RWPE2 (cell line): Measurements from ENCODE around the gene KRT78.

Experiments used
- ATAC-seq: fragments of 200-7000 bp; cut with Tn5 transposase; 3 replicates; pipeline ENCODE4 v1.9.1; 2021; ENCODE audit warnings: low read depth
- DNase-seq: peaks from one replicate; pipeline ENCODE4 v3.0.0-alpha.2; 2020; ENCODE audit warnings: low spot score
- H3K27ac ChIP-seq: fragments of 450-650 bp; 2 replicates; pipeline ENCODE4 v1.5.1; 2017; ENCODE audit warnings: mild to moderate bottlenecking; ENCODE audit not compliant: poor library complexity, severe bottlenecking
- H3K27me3 ChIP-seq: fragments of 250-450 bp; sonication (Bioruptor Pico); 2 replicates; pipeline ENCODE4 v1.5.1; 2021; ENCODE audit warnings: mild to moderate bottlenecking, moderate library complexity; ENCODE audit not compliant: insufficient read depth, poor library complexity, severe bottlenecking
- H3K36me3 ChIP-seq: fragments of 250-450 bp; sonication (Bioruptor Pico); 2 replicates; pipeline ENCODE4 v1.5.1; 2020; ENCODE audit warnings: low read depth, mild to moderate bottlenecking, moderate library complexity
- H3K4me1 ChIP-seq: fragments of 250-450 bp; sonication (Bioruptor Pico); 2 replicates; pipeline ENCODE4 v1.5.1; 2021; ENCODE audit warnings: mild to moderate bottlenecking, moderate library complexity; ENCODE audit not compliant: insufficient read depth, poor library complexity, severe bottlenecking
- H3K4me3 ChIP-seq: fragments of 250-450 bp; sonication (Bioruptor Pico); 2 replicates; pipeline ENCODE4 v1.5.1; 2021; ENCODE audit warnings: mild to moderate bottlenecking, moderate library complexity; ENCODE audit not compliant: severe bottlenecking
- H3K9me3 ChIP-seq: fragments of 250-450 bp; sonication (Bioruptor Pico); 2 replicates; pipeline ENCODE4 v1.5.1; 2021; ENCODE audit warnings: mild to moderate bottlenecking, moderate library complexity; ENCODE audit not compliant: severe bottlenecking
- CTCF ChIP-seq: fragments of 450-650 bp; IDR thresholded peaks from one replicate; pipeline ENCODE4 v1.5.1; 2017; ENCODE audit warnings: mild to moderate bottlenecking, moderate library complexity; ENCODE audit not compliant: poor library complexity, severe bottlenecking

KRT78 gene

DNA sequence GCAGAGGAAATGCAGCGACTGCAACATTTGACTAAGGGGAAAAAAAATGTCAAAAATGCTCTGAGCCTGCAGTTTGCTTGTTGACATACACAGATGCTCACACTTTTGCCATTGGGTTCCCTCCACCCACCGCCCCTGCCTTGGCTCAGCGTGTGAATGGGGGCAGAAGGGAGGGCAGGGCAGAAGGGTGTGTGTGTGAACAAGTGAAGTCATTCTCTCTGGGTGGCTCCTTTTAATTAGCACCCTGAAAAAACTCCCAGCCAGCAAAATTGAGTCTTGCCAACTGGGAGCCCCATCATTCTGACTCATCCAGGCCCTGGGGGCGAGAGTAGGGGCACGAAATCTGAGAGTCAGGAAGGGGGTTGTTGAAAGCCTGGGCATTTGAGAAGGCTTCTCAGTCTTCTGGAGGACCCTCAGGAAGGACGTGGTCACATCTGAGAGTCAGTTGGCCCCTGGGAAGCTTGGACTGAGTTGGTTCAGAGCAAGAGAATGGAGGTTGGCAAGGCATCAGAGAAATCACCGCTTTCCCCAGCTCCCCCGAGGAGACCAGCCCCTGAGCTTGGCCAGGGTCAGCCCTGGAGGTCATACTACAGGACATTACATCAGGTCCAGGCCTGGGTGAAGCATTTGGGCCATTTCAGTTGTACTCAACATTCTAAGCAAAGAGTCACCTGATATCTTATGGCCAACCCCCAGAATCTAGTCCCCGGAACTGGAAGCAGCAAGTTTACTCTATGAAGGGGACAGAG lies 22.7 kb upstream of the KRT78 start:
- Histone ChIP-seq H3K9me3 (no peaks in the 10 kb centered on the region), H3K4me3 (no peak overlapping the region)
- peak; percentile 92 for DNase-seq

GRCh38 chr12:52870361-52871290 lies 21.8 kb upstream of the KRT78 start:
- peak; percentile 4 for ATAC-seq
- H3K27me3 ChIP-seq, result no peaks in the 10 kb centered on the region
- peak; percentile 87 for TF ChIP-seq CTCF

More for the DNA sequence above, 22.7 kb upstream of the KRT78 start:
- Histone ChIP-seq H3K4me1 (peaks cover 57% of the 10 kb centered on the region), H3K27ac (peak overlapping the region; percentile 94), H3K36me3 (no peaks in the 10 kb centered on the region), H3K27me3 (no peaks in the 10 kb centered on the region)
- ATAC-seq, result peak; percentile 66
- TF ChIP-seq CTCF, result no peak

DNA sequence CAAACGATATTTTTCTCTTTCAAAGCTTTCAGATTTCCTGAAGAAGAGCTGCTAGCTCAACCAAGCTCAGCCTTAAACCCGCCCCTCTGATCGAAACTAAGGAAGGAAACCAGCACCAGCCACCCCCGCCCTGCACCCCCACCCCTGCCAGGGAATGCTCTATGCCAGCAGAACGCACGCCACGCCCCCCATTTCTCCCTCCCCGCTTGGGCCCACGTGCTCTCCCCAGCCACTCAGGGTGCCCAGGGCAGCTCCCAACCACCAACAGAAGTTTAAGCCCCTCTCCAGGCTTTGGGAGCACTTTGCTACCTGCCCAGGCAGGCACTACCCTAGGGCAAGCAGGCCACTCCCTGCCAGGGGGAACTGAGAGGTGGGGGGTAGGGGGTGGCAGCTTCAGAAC lies 18.8 kb upstream of the KRT78 start:
- peak overlapping the region; percentile 38 for H3K27ac ChIP-seq

More at GRCh38 chr12:52870361-52871290, 21.8 kb upstream of the KRT78 start:
- Histone ChIP-seq H3K9me3 (no peaks in the 10 kb centered on the region), H3K27ac (peak overlapping the region; percentile 94), H3K4me3 (no peak overlapping the region), H3K4me1 (peaks cover 50% of the 10 kb centered on the region), H3K36me3 (no peaks in the 10 kb centered on the region)
- DNase-seq, result no peak

GRCh38 chr12:52867152-52867551 lies 18.4 kb upstream of the KRT78 start:
- no peak for TF ChIP-seq CTCF

More for the DNA sequence above, 18.8 kb upstream of the KRT78 start:
- no peak for TF ChIP-seq CTCF
- H3K4me1 ChIP-seq, result peaks cover 36% of the 10 kb centered on the region
- ATAC-seq (peak; percentile 59), DNase-seq (peak; percentile 86)
- no peak overlapping the region for H3K4me3 ChIP-seq
- no peaks in the 10 kb centered on the region for H3K27me3 ChIP-seq
- no peaks in the 10 kb centered on the region for H3K36me3 ChIP-seq
- no peaks in the 10 kb centered on the region for H3K9me3 ChIP-seq

More at GRCh38 chr12:52867152-52867551, 18.4 kb upstream of the KRT78 start:
- H3K4me3 ChIP-seq, result no peak overlapping the region
- ATAC-seq (no peak), DNase-seq (no peak)
- H3K27me3 ChIP-seq, result no peaks in the 10 kb centered on the region
- peaks cover 34% of the 10 kb centered on the region for H3K4me1 ChIP-seq
- peak overlapping the region; percentile 38 for H3K27ac ChIP-seq
- no peaks in the 10 kb centered on the region for H3K36me3 ChIP-seq
- H3K9me3 ChIP-seq, result no peaks in the 10 kb centered on the region
